Raji (cell line): ENCODE measurements around the gene EFTUD2.
A peak's percentile ranks its signal among the peaks of the same experiment; 100 is the strongest.

Experiments used
- POLR2A ChIP-seq: IDR thresholded peaks from 2 replicates; pipeline ENCODE4 v1.6.1; 2011; ENCODE audit warnings: low read depth, low read length, control low read depth; ENCODE audit not compliant: insufficient read depth

The EFTUD2 gene

GRCh38 chr17:44831371-44831770 lies 67.9 kb downstream of the EFTUD2 start:
- no peak for TF ChIP-seq POLR2A

GRCh38 chr17:44830359-44831288 lies 68.6 kb downstream of the EFTUD2 start:
- TF ChIP-seq POLR2A, result 0 out of 2 replicates have a peak, but pooled peaks have one; percentile 10

- peak; percentile 28 for TF ChIP-seq POLR2A
Observed at GRCh38 chr17:44829523-44830358, 69.5 kb downstream of the EFTUD2 start, which contains the start of gene GJC1. GJC1 (minus strand) TSS chr17:44830287; CDS start chr17:44805817, 24,470 bp downstream.

GRCh38 chr17:44828919-44829522 lies 70.2 kb downstream of the EFTUD2 start:
- TF ChIP-seq POLR2A, result no peak

GRCh38 chr17:44827863-44828262 lies 71.4 kb downstream of the EFTUD2 start:
- TF ChIP-seq POLR2A, result no peak

- TF ChIP-seq POLR2A, result no peak
Observed at GRCh38 chr17:44826123-44826790, 73.0 kb downstream of the EFTUD2 start.

- TF ChIP-seq POLR2A, result no peak
Observed at GRCh38 chr17:44820631-44821212, 78.5 kb downstream of the EFTUD2 start.

- TF ChIP-seq POLR2A, result no peak
Observed at GRCh38 chr17:44812263-44812662, 87.0 kb downstream of the EFTUD2 start.

- TF ChIP-seq POLR2A, result no peak
Observed at GRCh38 chr17:44808156-44808555, 91.1 kb downstream of the EFTUD2 start.

- no peak for TF ChIP-seq POLR2A
Observed at GRCh38 chr17:44807817-44808155, 91.5 kb downstream of the EFTUD2 start.

GRCh38 chr17:44807093-44807816 lies 92.0 kb downstream of the EFTUD2 start:
- TF ChIP-seq POLR2A, result no peak

GRCh38 chr17:44804302-44805089 lies 94.7 kb downstream of the EFTUD2 start:
- no peak for TF ChIP-seq POLR2A

GRCh38 chr17:44801880-44802279 lies 97.4 kb downstream of the EFTUD2 start:
- no peak for TF ChIP-seq POLR2A
